ACHN (cell line): ENCODE measurements around the gene TAF3.

Source experiments
- DNase-seq: peaks from one replicate; pipeline ENCODE4 v3.0.0-alpha.2; 2015
- in situ Hi-C: cut with HindIII; loops from 2 replicates; pipeline ENCODE4 v1.10.0; 2017; ENCODE audit warnings: low sequenced_read_pairs, low pct_ligation_motif_present, low pct_unique_long_range_greater_than_20kb

TAF3 gene

DNA sequence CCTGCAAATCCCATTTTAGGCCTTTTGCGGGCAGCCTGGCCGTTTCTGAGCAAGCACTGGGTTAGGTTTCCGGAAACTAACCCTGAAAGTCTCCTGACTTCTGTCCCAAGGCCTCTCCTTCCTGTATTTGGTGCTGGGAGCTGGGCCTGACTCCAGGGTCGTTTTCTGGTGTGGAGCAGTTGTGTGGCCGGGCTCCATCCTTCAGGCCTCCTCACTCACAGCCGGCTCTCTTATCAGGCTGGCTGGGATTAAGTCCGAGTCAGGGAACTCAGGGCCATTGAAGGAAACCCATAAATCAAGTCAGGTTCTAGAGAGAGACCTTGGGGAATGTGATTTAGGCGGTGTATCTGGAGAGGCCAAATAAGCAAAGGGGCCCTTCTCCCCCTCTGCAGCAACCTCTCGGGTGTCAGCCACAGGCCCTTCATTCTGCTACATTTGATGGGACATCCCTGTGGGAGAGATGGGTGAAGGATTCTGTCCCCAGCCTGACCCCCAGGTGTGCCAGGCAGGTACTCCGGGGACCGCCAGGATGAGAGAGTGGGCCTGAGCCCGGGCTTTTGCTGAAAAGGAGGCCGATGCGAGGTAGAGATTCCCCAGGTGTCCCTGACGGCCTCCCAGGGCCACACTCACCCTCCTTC, 239.4 kb downstream of the TAF3 start:
- no peak for DNase-seq
- in situ Hi-C loops: no loop called here

DNA sequence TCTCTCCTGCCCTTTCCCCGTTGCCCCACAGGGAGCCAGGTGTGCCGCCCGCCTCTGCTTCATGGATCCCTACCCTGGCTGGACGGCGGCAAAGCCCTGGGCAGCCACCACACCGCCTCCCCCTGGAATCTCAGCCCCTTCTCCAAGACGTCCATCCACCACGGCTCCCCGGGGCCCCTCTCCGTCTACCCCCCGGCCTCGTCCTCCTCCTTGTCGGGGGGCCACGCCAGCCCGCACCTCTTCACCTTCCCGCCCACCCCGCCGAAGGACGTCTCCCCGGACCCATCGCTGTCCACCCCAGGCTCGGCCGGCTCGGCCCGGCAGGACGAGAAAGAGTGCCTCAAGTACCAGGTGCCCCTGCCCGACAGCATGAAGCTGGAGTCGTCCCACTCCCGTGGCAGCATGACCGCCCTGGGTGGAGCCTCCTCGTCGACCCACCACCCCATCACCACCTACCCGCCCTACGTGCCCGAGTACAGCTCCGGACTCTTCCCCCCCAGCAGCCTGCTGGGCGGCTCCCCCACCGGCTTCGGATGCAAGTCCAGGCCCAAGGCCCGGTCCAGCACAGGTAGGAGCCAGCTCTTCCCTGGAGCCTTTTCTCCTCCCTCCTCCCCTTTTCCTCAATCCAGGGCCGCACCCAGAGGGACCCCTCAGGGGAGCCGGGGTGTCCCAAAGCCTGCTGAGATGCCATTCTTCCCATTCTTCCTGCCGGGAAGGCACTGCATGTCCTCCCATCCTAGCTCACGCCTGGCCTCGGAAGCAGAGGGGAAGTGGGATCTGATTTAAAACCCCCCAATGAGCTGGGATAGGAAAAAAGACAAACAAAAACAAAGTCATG, 240.2 kb downstream of the TAF3 start:
- no peak for DNase-seq
- in situ Hi-C loops: no loop called here

DNA sequence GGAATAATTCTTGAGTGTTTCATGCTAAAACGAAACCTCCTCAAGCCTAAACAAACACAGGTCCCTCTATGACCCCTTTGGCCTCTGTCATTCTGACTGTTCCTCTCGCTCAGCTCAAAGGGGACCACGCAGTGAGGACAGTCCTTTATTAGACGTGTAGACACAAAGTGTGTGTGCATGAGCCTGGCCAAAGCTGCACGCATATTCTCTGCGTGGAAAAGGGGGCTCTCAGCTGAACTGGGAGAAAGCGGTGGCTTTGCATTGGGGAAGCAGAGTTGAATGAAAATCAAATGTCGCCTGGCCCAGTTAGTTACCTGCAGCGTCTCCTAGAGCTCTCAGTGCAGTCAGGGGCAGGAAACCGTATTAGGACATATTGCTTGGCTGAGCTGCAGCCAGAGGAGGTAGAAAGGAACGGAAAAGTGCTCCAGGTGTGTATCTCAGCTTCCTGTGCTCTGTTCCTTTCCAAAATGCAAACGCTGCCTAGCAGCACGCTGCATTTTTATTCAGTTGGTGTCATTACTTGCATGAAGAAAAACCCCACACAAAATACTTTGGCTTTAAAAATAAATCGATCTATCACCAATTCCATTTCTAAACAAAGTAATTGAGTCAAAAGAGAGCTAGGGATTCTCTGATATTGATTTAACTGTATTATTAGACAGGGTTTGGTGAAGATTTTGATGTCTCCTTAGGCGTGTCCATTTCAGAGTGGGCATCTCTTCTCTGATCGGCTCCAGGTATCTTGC, 241.1 kb downstream of the TAF3 start:
- DNase-seq: no peak
- in situ Hi-C loops: no loop called here

GRCh38 chr10:8060010-8060703, 241.9 kb downstream of the TAF3 start:
- DNase-seq: no peak
- in situ Hi-C loops: no loop called here

GRCh38 chr10:8060704-8061121, 242.4 kb downstream of the TAF3 start:
- no peak for DNase-seq
- in situ Hi-C loops: no loop called here

DNA sequence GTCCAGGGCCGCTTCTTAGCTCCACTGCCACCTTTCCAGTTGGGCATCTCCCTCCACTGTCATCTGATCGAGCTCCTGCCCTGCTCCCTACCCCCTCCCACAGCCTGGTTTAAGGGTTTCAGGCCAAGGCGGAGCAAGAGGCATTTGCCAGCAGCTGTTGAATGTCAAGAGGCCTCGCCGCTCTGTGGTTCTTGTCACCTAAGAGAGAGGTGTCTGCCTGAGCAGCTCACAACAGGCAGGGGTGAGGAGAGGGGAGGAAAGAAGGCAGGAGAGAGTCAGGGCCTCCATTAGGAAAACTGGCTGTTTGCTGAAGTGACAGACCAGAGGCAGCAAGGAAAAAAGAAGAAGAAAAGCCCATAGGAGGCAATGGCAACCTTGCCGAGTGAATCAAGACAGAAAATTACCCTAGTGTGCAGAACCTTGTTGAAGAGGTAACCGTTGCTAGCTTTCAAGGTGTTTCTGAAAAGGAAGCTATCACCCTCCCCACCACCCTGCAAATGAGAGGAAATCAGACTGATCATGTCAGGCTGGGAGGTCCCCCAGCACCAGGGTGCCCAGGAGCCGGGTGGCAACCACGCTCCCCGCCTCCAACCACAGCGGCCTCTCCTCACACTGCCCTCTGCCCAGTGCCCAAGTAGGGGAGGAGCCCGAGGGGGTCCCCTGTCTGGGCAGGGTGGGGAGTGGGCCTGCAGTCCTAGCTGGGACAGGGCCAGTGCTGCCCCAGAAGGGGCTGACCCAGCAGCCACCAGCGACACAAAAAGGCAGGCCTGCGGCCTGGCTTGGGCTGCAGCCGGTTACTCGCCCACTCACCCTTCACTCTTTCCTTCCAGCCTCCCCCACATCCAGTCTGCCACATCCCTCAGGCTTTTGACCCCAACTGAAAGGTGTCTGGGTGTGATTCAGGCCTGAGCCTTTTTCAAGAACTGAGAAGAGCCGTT, 243.2 kb downstream of the TAF3 start:
- in situ Hi-C loops: no loop called here
- no peak for DNase-seq

GRCh38 chr10:8063128-8063908, 245.0 kb downstream of the TAF3 start:
- in situ Hi-C loops: no loop called here
- DNase-seq: no peak

DNA sequence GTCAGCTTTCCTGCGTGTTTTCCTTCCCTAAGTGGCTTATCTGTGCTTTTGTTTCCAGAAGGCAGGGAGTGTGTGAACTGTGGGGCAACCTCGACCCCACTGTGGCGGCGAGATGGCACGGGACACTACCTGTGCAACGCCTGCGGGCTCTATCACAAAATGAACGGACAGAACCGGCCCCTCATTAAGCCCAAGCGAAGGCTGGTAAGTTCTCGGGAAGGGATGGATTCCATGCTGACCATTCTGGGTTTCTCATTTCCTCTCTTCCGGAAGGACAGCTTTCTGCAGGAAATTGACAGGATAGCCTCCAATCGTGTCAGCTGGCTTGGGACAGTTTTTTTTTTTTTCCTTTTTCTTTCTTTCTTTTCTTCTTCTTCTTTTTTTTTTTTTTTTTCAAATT, 245.6 kb downstream of the TAF3 start:
- no peak for DNase-seq
- in situ Hi-C loops: no loop called here

DNA sequence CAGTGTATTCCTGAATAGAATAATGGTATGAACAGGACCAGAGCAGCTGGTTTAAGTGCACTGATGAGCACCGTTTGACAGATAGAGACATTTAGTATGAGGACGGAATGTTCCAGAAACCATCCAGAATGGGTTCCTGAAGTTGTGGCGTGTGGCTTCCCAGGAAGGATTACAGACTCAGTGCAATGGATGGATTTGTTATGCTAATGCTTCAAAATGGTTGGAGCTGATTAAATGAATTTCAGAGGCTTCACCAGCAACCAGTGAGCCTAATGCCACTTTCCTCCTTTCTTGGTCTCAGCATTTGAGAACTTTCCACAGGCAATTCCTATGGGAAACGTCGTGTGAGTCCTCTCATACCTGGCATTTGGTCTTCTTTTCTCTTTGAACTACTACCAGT, 246.1 kb downstream of the TAF3 start:
- in situ Hi-C loops: no loop called here
- DNase-seq: no peak

- in situ Hi-C loops: no loop called here
- DNase-seq: peak; percentile 29
These were observed 247.3 kb downstream of the TAF3 start for GRCh38 chr10:8065651-8066050.

DNA sequence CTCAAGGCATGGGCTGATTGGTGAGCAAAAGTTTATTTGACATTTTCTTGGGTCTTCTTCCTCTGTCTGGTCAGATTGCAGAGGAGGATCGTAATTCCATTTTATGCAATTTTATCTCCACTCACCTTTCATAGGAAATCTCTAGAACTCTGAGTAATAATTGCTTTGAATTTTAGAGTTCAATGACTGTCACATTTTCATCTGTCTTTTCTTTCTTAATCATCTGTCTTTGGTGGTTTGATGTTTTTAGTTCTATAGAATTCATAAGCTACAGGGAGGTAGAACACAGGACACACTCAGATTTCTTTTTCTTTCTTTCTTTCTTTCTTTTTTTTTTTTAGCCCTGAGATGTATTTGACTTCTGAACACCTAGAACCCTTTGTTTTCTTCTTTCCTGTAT, 247.8 kb downstream of the TAF3 start:
- DNase-seq: no peak
- in situ Hi-C loops: no loop called here
